ENCODE data around the gene ZMIZ1. TPM values are rescaled to one million over a fixed set of nuclear protein-coding genes. Genes with fewer than 3 reads are reported as not detected.

Gene ZMIZ1
- total RNA-seq, 1 experiment from 2014 or later: 28.4 TPM

- 0 out of 4 replicates have a peak, but pooled peaks cover 0 to 4% of the 10 kb centered on the region in 2 experiments for H3K36me3 ChIP-seq (ENCODE audit: control insufficient read depth in 1 of 2, insufficient read depth in 2 of 2, low read length in 2 of 2)
- H3K9me2 ChIP-seq (ENCODE audit: insufficient read depth): no peaks in the 10 kb centered on the region
- H3K4me1 ChIP-seq (ENCODE audit: control insufficient read depth in 1 of 2, insufficient read depth in 2 of 2, low read length in 2 of 2): peaks cover 0 to 1% of the 10 kb centered on the region in 2 experiments; a peak in 1 of 4 replicates
- TF ChIP-seq ZBTB33 (IDR thresholded peaks at IDR 0.05; ENCODE audit: extremely low read depth, insufficient replicate concordance, low read length) (no peak), EGR1 (IDR thresholded peaks at IDR 0.05; ENCODE audit: low read depth) (no peak), SP1 (IDR thresholded peaks at IDR 0.05; ENCODE audit: low read depth) (no peak), YY1 (IDR thresholded peaks at IDR 0.05; ENCODE audit: extremely low read depth, insufficient replicate concordance, low read depth, low read length) (no peak), ATF3 (IDR thresholded peaks at IDR 0.05) (no peak), ZFX (IDR thresholded peaks at IDR 0.05) (no peak), SRF (IDR thresholded peaks at IDR 0.05; ENCODE audit: low read depth) (no peak), TCF7L2 (IDR thresholded peaks at IDR 0.05; ENCODE audit: borderline replicate concordance, extremely low read depth, insufficient read depth, insufficient read length) (no peak), POLR2AphosphoS5 (IDR thresholded peaks at IDR 0.05; ENCODE audit: low read depth, low read length) (no peak)
- H3K4me3 ChIP-seq (replicated peaks in 1 of 2; ENCODE audit: low read depth in 1 of 2, low read length in 2 of 2): no peak overlapping the region
- H4K20me1 ChIP-seq (ENCODE audit: insufficient read depth): no peaks in the 10 kb centered on the region
- H2AFZ ChIP-seq (ENCODE audit: low read depth, low read length, poor library complexity, severe bottlenecking): no peak overlapping the region
- RAD21 ChIA-PET (ENCODE audit: low non-redundant PET in 1 of 2, low total read pairs in 2 of 2, uncharacterized antibody in 2 of 2, unreplicated experiment in 2 of 2): no interaction called here
- H3K27me3 ChIP-seq (ENCODE audit: insufficient read depth, low read length): no peaks in the 10 kb centered on the region
- intact Hi-C loops (cut with micrococcal nuclease): no loop called here
- H3K4me2 ChIP-seq (ENCODE audit: low read length): no peak overlapping the region
- BruUV-seq (replicated peaks): no TSS peak
- CTCF ChIA-PET: interaction anchor here (1.1 to 1.2 kb wide), 2 partner anchors 9 to 12 kb away, joined by 3 read pairs; no protein-coding TSS in a partner anchor
- H3K79me2 ChIP-seq (ENCODE audit: insufficient read depth, low read length): no peaks in the 10 kb centered on the region
- no peaks in the 10 kb centered on the region for H3K9me3 ChIP-seq (ENCODE audit: control insufficient read depth in 1 of 2, insufficient read depth in 1 of 2, low read depth in 1 of 2, low read length in 2 of 2)
- H3K9ac ChIP-seq (ENCODE audit: low read length): no peak overlapping the region
- no peak overlapping the region for H3K27ac ChIP-seq (ENCODE audit: low read depth, low read length)
- POLR2A ChIA-PET: no interaction called here
- DNase-seq (ENCODE audit: low read depth, low spot score) (no peak), ATAC-seq (no peak)
Observed at GRCh38 chr10:79201706-79202105, 132.9 kb downstream of the ZMIZ1 start.
